GM19397 (cell line): ENCODE data around the gene AGBL1.

ENCODE experiments used
- ATAC-seq: cut with Tn5 transposase; IDR thresholded peaks from one replicate; pipeline ENCODE4 v1.9.1; 2021; ENCODE audit warnings: mild to moderate bottlenecking, moderate library complexity; ENCODE audit not compliant: unreplicated experiment

The AGBL1 gene

GRCh38 chr15:86162641-86163040 lies 83.0 kb downstream of the AGBL1 start:
- ATAC-seq: no peak

- ATAC-seq: no peak
These were observed 84.1 kb downstream of the AGBL1 start for GRCh38 chr15:86163816-86164215.

DNA sequence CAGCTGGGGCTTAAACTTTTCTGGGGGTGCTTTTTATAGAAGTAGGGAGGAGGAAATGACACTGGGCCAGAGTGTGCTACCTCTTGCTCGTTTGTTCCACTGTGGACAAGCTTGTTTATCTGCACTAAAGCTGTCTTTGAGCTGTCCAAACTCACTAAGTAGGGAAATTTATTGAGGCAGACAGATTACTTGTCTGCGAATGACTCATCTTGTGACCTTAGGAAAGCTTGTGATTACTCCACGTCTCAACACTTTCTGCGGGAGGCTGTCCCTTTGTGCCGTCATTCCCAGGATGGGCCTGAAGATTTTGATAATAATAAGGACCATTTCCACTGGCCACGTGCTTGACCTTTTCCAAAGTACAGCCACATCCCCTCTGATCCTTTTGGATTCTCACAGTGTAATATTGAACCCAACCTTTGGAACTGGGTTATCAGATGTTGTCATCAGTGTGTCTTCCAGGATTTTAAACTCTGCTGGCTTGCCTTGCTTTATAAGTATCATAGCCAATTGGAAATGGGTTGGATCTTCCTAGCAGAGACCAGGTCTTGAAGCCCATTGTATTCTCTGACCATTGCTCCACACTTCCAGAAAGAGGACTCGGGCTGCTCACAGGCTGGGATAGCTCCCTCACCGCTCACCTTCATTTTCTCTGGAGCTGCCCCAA lies 84.7 kb downstream of the AGBL1 start:
- no peak for ATAC-seq

GRCh38 chr15:86165265-86166211 lies 85.9 kb downstream of the AGBL1 start:
- no peak for ATAC-seq

DNA sequence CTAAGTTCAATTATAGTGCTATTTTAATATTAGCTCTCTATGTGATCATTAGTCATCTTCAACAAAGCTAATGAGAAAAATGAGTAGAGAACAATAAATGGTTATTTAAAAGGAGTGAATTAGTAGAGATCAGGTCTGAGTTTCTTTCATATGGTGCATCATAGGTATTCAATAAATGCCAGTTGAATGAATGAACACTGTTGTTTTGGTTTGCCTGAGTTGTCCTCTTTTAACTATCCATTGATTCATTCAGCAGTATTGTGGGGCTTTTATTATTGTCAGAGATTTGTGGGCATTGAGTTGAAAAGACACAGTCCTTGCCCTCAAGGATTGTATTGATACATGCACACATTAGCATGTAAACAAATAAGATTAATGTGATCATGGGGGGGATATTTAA lies 88.2 kb downstream of the AGBL1 start:
- ATAC-seq: no peak

DNA sequence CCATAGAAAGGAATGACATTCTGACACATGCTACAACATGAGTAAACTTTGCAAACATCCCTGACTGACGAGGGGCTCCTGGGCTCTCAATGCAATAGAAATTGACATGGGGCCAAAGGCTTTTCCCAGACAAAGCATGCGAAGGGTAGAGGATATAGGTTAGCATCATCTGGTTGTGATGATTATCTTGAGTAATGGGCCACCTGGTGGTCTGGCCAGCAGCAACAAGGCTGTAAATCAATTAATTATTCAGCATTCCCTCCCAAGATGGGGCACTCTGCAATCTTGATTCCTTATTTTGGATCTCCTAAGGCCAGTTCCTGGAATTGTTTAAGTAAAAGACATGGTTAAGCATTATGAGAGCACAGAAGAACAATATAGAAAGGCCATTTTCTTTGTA lies 99.2 kb downstream of the AGBL1 start:
- no peak for ATAC-seq

GRCh38 chr15:86183596-86184491 lies 104.2 kb downstream of the AGBL1 start:
- no peak for ATAC-seq

GRCh38 chr15:86193716-86194380 lies 114.2 kb downstream of the AGBL1 start:
- no peak for ATAC-seq

- ATAC-seq: no peak
These were observed 118.1 kb downstream of the AGBL1 start for GRCh38 chr15:86197770-86198169.

DNA sequence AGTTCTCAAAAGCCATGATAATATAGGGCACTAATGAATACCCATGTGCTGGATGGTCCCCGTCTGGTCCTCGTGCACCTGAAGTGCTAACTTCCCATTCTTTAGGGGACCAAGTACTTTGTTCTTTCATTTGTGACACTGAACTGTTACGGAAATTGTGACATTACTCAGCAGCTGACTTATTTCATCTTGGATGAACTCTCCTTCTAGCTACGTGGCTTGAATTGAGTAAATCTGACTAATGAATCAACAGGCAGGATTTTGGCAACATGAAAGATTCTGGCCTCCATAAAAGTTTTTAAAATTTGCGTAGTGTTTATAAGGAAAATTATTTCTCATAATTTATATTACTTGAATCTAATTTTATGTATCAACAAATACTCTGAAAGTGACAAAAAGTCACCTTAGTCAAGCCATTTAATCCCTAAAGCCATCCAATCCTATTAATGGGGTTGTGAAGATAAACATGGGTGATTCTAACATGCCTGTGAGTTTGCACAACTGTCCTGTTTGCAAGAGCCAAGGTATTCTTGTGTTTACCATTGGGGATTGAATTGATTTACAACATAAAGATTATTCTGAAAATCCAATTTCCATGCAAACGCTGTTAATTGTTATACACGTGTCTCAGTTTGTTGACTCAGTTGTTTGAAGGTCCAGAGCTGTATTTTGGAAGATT lies 119.9 kb downstream of the AGBL1 start:
- no peak for ATAC-seq

GRCh38 chr15:86201313-86202008 lies 121.8 kb downstream of the AGBL1 start:
- no peak for ATAC-seq

GRCh38 chr15:86203462-86203861 lies 123.8 kb downstream of the AGBL1 start:
- no peak for ATAC-seq

- no peak for ATAC-seq
These were observed 125.4 kb downstream of the AGBL1 start for GRCh38 chr15:86205096-86205495.

DNA sequence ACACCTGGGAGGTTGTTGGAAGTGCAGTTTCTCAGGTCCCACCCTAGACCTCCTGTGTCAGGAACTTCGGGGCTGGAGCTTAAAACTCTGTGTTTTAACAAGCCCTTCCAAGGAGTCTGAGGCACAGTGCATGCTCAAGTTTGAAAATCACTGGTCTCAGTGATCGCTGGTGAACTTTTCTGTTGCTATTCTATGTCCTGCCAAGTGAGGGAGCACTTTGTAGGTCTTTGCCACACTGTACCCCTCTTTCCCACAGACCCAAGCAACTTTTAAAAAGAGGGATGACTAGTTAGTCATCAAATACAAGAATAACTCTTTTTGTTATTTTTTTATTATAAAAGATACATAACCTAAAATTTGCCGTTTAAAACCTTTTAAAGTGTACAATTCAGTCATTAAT lies 133.7 kb downstream of the AGBL1 start:
- no peak for ATAC-seq

DNA sequence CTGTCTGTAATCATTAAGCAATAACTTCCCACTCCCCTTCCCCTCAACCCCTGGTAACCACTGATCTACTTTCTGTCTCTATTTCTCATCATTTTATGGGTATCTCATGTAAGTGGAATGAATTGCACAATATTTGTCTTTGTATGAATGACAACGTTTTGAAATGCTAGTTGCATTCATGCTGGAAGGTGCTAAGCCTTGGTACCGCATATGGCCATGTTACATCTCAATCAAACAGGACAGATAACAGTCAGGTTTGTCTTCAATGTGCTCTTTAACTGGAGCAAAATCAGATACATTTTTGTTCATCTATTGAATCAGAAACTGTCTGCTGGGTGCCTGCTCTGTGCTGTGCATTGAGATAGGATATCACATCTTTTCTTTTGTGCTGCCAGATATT lies 134.2 kb downstream of the AGBL1 start:
- no peak for ATAC-seq

DNA sequence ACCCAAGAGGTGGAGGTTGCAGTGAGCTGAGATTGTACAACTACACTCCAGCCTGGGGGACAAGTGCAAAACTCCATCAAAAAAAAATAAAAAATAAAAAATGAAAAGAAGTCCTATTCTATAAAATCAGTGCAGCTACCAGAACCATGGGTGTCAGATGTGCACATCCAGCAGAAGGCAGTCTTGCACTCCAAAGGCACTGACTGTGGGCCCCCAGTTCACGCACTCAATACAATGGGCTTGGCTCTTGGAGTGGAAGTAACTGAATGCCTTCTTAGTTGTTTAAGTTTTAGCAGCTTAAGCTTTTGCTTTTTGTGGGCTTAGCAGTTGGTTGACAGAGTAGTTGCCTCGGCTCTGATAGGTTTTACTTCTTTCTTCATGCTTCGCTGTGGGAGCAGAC lies 141.4 kb downstream of the AGBL1 start:
- no peak for ATAC-seq

- no peak for ATAC-seq
These were observed 149.6 kb downstream of the AGBL1 start for GRCh38 chr15:86229306-86229705.

DNA sequence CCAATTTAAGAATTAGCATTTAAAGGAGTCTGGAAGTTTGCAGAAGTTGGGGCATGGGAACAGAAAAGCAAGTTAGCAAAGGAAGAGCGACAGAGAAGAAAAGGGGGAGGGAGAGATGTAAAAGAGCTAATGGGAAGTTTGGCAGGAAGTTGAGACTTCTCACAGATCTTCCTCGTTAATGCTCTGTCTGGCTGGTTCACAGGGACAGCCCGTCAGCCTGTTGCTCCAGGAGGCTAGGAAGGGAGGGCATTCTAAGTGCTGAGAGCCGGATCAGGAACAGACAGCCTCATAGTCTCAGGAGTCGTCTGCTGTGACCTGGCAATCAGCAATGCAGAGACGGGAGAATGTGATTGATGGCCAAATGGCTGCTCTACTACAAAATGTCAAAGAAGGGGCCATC lies 150.3 kb downstream of the AGBL1 start:
- no peak for ATAC-seq

GRCh38 chr15:86231864-86232721 lies 152.4 kb downstream of the AGBL1 start:
- ATAC-seq: peak; percentile 60
